Peyer's patch (tissue), 4 donors: Measurements from ENCODE around the gene GJE1.

Experiments used
- POLR2A ChIP-seq, 2 donors: fragments of 450-650 bp; IDR thresholded peaks; one replicate each; pipeline ENCODE4 v1.5.1; 2017; ENCODE audit warnings: antibody characterized with exemption in 2 of 2, mild to moderate bottlenecking in 2 of 2, moderate library complexity in 2 of 2
- TF ChIP-seq, protein P1 (sequence below), 6 experiments: fragments of 450-650 bp in 4 of 6; fragments of 200-600 bp in 2 of 6; sonication (generic) in 1 of 6; IDR thresholded peaks; one replicate each; pipeline ENCODE4 v1.5.1; 2017 to 2019; ENCODE audit warnings: antibody characterized with exemption in 6 of 6, mild to moderate bottlenecking in 3 of 6, moderate library complexity in 1 of 6

DNA sequence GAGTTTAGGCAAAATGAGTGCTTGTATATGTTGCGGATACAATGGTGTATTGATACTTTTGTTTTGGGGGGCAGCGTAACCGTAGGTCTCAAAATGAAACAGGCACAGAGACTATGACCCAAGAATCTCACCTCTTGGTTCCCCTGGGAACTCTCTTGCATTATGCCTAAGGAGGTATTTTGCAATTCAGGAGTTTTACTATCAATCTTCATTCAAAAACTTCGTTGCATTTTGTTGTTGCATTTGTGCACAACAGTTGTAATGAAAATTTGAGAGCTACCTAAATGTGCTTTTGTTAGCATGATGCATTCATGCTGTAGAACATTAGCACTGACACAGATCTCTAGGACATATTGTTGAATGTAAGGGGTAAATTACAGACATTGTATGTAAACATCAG, 32.5 kb downstream of the GJE1 start:
- TF ChIP-seq, protein P1, sequence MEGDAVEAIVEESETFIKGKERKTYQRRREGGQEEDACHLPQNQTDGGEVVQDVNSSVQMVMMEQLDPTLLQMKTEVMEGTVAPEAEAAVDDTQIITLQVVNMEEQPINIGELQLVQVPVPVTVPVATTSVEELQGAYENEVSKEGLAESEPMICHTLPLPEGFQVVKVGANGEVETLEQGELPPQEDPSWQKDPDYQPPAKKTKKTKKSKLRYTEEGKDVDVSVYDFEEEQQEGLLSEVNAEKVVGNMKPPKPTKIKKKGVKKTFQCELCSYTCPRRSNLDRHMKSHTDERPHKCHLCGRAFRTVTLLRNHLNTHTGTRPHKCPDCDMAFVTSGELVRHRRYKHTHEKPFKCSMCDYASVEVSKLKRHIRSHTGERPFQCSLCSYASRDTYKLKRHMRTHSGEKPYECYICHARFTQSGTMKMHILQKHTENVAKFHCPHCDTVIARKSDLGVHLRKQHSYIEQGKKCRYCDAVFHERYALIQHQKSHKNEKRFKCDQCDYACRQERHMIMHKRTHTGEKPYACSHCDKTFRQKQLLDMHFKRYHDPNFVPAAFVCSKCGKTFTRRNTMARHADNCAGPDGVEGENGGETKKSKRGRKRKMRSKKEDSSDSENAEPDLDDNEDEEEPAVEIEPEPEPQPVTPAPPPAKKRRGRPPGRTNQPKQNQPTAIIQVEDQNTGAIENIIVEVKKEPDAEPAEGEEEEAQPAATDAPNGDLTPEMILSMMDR (IDR thresholded peaks at IDR 0.05) = no peak
- no peak for TF ChIP-seq POLR2A (IDR thresholded peaks at IDR 0.05)
